Trophoblast cell (in vitro differentiated cells and primary cell): ENCODE measurements around the gene CNTNAP4.

Experiments
- DNase-seq, 2 donors: peaks; one replicate each; pipeline ENCODE4 v3.0.0-alpha.2; 2016
- H2AFZ ChIP-seq: 2 replicates; pipeline ENCODE4 v1.6.1; 2013; ENCODE audit warnings: low read length, moderate library complexity, mild to moderate bottlenecking; ENCODE audit not compliant: insufficient read depth, poor library complexity
- H2AK5ac ChIP-seq: 2 replicates; pipeline ENCODE4 v1.6.1; 2013; ENCODE audit warnings: mild to moderate bottlenecking, low read length
- H2BK120ac ChIP-seq: 2 replicates; pipeline ENCODE4 v1.6.1; 2013; ENCODE audit warnings: low read length, mild to moderate bottlenecking, moderate library complexity; ENCODE audit not compliant: insufficient read depth, poor library complexity
- H2BK12ac ChIP-seq: 2 replicates; pipeline ENCODE4 v1.6.1; 2013; ENCODE audit warnings: mild to moderate bottlenecking, low read length, moderate library complexity
- H2BK5ac ChIP-seq: 2 replicates; pipeline ENCODE4 v1.6.1; 2013; ENCODE audit warnings: low read length, low read depth, moderate library complexity, mild to moderate bottlenecking; ENCODE audit not compliant: poor library complexity
- H3K14ac ChIP-seq: 2 replicates; pipeline ENCODE4 v1.6.1; 2013; ENCODE audit warnings: mild to moderate bottlenecking, low read length
- H3K18ac ChIP-seq: 2 replicates; pipeline ENCODE4 v1.6.1; 2013; ENCODE audit warnings: mild to moderate bottlenecking, low read length
- H3K23ac ChIP-seq: 2 replicates; pipeline ENCODE4 v1.6.1; 2013; ENCODE audit warnings: low read length
- H3K27ac ChIP-seq: 2 replicates; pipeline ENCODE4 v1.5.1; 2013; ENCODE audit warnings: low read depth, mild to moderate bottlenecking, inconsistent platforms, low read length, moderate library complexity
- H3K27me3 ChIP-seq: 2 replicates; pipeline ENCODE4 v1.6.1; 2013; ENCODE audit warnings: inconsistent platforms, mild to moderate bottlenecking, low read length, moderate library complexity; ENCODE audit not compliant: insufficient read depth
- H3K36me3 ChIP-seq, 2 experiments: 1 replicate in 1 of 2; 2 replicates in 1 of 2; pipeline ENCODE4 v1.6.1; 2013; ENCODE audit warnings: low read length in 2 of 2, mild to moderate bottlenecking in 2 of 2, moderate library complexity in 1 of 2; ENCODE audit not compliant: insufficient read depth in 2 of 2, control insufficient read depth in 1 of 2
- H3K4ac ChIP-seq: 2 replicates; pipeline ENCODE4 v1.6.1; 2013; ENCODE audit warnings: low read depth, mild to moderate bottlenecking, low read length, moderate library complexity
- H3K4me1 ChIP-seq, 2 experiments: 1 replicate in 1 of 2; 2 replicates in 1 of 2; pipeline ENCODE4 v1.6.1; 2013; ENCODE audit warnings: low read length in 2 of 2, mild to moderate bottlenecking in 2 of 2, moderate library complexity in 1 of 2; ENCODE audit not compliant: insufficient read depth in 2 of 2, control insufficient read depth in 1 of 2
- H3K4me2 ChIP-seq: 2 replicates; pipeline ENCODE4 v1.6.1; 2013; ENCODE audit warnings: inconsistent platforms, mild to moderate bottlenecking, low read length, moderate library complexity
- H3K4me3 ChIP-seq: 2 replicates; pipeline ENCODE4 v1.5.1; 2013; ENCODE audit warnings: mild to moderate bottlenecking, low read depth, low read length, inconsistent platforms
- H3K79me1 ChIP-seq: one replicate; pipeline ENCODE4 v1.6.1; 2013; ENCODE audit warnings: low read length
- H3K79me2 ChIP-seq: 2 replicates; pipeline ENCODE4 v1.6.1; 2013; ENCODE audit warnings: low read length, mild to moderate bottlenecking; ENCODE audit not compliant: control insufficient read depth, insufficient read depth, poor library complexity
- H3K9ac ChIP-seq: 2 replicates; pipeline ENCODE4 v1.6.1; 2013; ENCODE audit warnings: mild to moderate bottlenecking, low read length
- H3K9me3 ChIP-seq: 2 replicates; pipeline ENCODE4 v1.6.1; 2013; ENCODE audit warnings: low read depth, mild to moderate bottlenecking, control low read depth, inconsistent platforms, low read length; ENCODE audit not compliant: insufficient read depth
- H4K12ac ChIP-seq: 2 replicates; pipeline ENCODE4 v1.6.1; 2013; ENCODE audit warnings: low read depth, mild to moderate bottlenecking, low read length, moderate library complexity
- H4K8ac ChIP-seq: 2 replicates; pipeline ENCODE4 v1.6.1; 2013; ENCODE audit warnings: low read depth, mild to moderate bottlenecking, low read length, moderate library complexity
- H4K91ac ChIP-seq: one replicate; pipeline ENCODE4 v1.6.1; 2013; ENCODE audit warnings: low read depth, mild to moderate bottlenecking, low read length, moderate library complexity
- WGBS: extraction: QIAGEN DNeasy Blood & Tissue Kit; methylation state at CpG from one replicate; pipeline ENCODE4 v1.1.7; 2013; ENCODE audit warnings: missing lambda C conversion rate; ENCODE audit not compliant: insufficient read length, insufficient coverage; ENCODE audit errors: extremely low coverage; 5-methylcytosine and 5-hydroxymethylcytosine counted together

Gene CNTNAP4

DNA sequence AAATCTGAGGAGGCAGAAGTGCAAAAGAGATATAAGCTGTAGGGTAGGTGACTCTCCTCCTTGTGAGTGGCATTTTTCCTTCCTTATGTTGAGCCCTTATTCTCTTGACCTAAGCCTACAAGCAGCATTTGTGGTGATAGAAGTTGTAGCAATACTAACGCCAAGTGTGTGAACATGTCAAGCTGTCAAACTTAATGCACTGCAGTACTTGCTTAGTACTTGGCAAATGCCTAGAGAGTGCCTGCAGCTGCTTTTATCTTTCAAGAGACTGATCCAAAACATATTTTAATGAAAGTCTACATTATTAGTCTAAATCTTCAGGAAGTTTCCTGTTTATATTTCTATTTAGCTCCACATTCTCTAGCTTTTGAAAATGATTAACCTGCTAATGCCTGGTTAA is 83.2 kb downstream of the CNTNAP4 start:
- Histone ChIP-seq H2BK12ac (no peak overlapping the region), H3K4ac (no peak overlapping the region), H3K27me3 (no peaks in the 10 kb centered on the region), H3K4me1 (no peaks in the 10 kb centered on the region), H3K79me2 (no peaks in the 10 kb centered on the region), H3K18ac (no peak overlapping the region), H3K14ac (no peak overlapping the region), H3K4me2 (no peak overlapping the region), H3K9me3 (no peaks in the 10 kb centered on the region), H3K36me3 (no peaks in the 10 kb centered on the region), H3K4me3 (no peak overlapping the region), H2AFZ (no peak overlapping the region), H4K12ac (no peak overlapping the region), H2BK120ac (no peak overlapping the region), H3K23ac (no peak overlapping the region), H4K91ac (no peak overlapping the region), H2AK5ac (no peak overlapping the region), H3K27ac (no peak overlapping the region), H4K8ac (no peak overlapping the region), H2BK5ac (no peak overlapping the region), H3K9ac (no peak overlapping the region), H3K79me1 (no peaks in the 10 kb centered on the region)
- no CpG with 5 or more reads among the region's 1 CpG for WGBS
- DNase-seq: no peak

DNA sequence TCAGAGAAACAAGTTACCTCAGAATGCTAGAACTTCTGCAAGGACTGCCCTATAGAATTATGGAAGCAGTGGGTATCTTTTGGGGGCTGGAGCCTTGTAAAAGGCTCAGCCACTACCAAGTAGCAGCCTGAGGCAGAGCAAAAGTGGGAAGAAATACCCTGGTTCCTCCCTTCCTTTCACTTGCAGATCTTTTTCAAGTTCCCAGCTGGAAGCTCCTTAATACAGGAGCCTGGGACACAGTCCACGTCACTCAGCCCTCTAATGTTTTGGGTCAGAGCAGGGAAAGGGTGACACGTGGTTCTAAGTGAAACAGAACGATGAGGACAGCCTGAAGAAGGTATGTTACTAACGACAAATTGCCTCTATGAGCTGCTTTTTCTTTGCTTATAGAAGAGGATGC is 93.1 kb downstream of the CNTNAP4 start:
- no peak overlapping the region for H2BK5ac ChIP-seq
- no CpG with 5 or more reads among the region's 4 CpGs for WGBS
- H3K4me2 ChIP-seq: no peak overlapping the region
- H2BK12ac ChIP-seq: no peak overlapping the region
- no peak overlapping the region for H3K4me3 ChIP-seq
- no peaks in the 10 kb centered on the region for H3K79me1 ChIP-seq
- no peak overlapping the region for H4K8ac ChIP-seq
- no peak overlapping the region for H3K18ac ChIP-seq
- no peak overlapping the region for H4K12ac ChIP-seq
- H3K9ac ChIP-seq: no peak overlapping the region
- H3K27me3 ChIP-seq: no peaks in the 10 kb centered on the region
- no peaks in the 10 kb centered on the region for H3K36me3 ChIP-seq
- H3K14ac ChIP-seq: no peak overlapping the region
- H3K79me2 ChIP-seq: no peaks in the 10 kb centered on the region
- H3K4me1 ChIP-seq: no peaks in the 10 kb centered on the region
- H3K9me3 ChIP-seq: no peaks in the 10 kb centered on the region
- peak in 1 of 2 donors; percentile 5 for DNase-seq
- H2AK5ac ChIP-seq: no peak overlapping the region
- H4K91ac ChIP-seq: no peak overlapping the region
- H3K27ac ChIP-seq: no peak overlapping the region
- no peak overlapping the region for H2AFZ ChIP-seq
- no peak overlapping the region for H2BK120ac ChIP-seq
- H3K4ac ChIP-seq: no peak overlapping the region
- H3K23ac ChIP-seq: no peak overlapping the region

DNA sequence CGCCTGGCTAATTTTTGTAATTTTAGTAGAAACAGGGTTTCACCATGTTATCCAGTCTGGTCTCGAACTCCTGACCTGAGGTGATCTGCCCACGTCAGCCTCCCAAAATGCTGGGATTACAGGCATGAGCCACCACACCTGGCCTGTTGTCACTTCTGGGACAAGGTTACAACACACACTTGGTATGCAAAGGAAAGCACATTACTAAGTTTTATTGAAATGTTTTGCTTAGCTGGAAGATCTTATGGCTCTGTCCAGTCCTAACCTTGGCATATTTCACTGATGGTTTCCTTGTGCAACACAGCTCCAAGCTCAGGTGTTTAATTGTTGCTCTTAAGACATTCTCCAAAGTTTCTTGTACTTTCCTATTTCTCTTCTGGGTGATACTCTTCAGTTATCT is 94.2 kb downstream of the CNTNAP4 start:
- Histone ChIP-seq H3K36me3 (no peaks in the 10 kb centered on the region), H3K79me2 (no peaks in the 10 kb centered on the region), H2BK120ac (no peak overlapping the region), H2BK12ac (no peak overlapping the region), H3K4me3 (no peak overlapping the region), H4K8ac (no peak overlapping the region), H3K4ac (no peak overlapping the region), H4K91ac (no peak overlapping the region), H4K12ac (no peak overlapping the region), H3K4me1 (no peaks in the 10 kb centered on the region), H3K79me1 (no peaks in the 10 kb centered on the region), H3K27me3 (no peaks in the 10 kb centered on the region), H3K9me3 (no peaks in the 10 kb centered on the region), H3K9ac (no peak overlapping the region), H2AFZ (no peak overlapping the region), H3K23ac (no peak overlapping the region), H3K18ac (no peak overlapping the region), H3K4me2 (no peak overlapping the region), H3K14ac (no peak overlapping the region), H2AK5ac (no peak overlapping the region), H3K27ac (no peak overlapping the region), H2BK5ac (no peak overlapping the region)
- no CpG with 5 or more reads among the region's 3 CpGs for WGBS
- DNase-seq: peak; percentile 60 to 74

DNA sequence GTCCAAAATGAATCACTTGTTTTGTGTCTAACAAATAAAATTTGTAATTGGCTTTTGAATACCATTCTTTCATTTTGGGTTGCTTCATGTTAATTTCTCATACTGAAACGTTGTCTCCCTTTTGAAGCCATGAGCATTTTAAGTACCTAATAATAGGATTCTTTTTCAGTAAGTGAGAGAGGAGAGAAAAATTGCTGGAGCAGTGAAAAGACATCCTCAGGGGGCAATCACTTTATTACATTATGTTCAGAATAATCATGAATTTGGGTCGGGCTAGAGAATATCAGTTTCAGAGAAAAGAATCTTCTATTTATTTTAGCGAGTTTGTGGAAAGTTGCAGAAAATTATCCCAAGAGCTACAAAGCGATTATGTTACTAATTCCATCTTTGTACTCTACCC is 96.8 kb downstream of the CNTNAP4 start:
- Histone ChIP-seq H3K27ac (no peak overlapping the region), H4K91ac (no peak overlapping the region), H4K12ac (no peak overlapping the region), H2BK5ac (no peak overlapping the region), H4K8ac (no peak overlapping the region), H3K14ac (no peak overlapping the region), H3K4ac (no peak overlapping the region), H2BK12ac (no peak overlapping the region), H3K4me2 (no peak overlapping the region), H3K4me1 (no peaks in the 10 kb centered on the region), H3K36me3 (no peaks in the 10 kb centered on the region), H3K23ac (no peak overlapping the region), H3K79me2 (no peaks in the 10 kb centered on the region), H3K79me1 (no peaks in the 10 kb centered on the region), H2BK120ac (no peak overlapping the region), H3K4me3 (no peak overlapping the region), H3K27me3 (no peaks in the 10 kb centered on the region), H3K9me3 (no peaks in the 10 kb centered on the region), H2AFZ (no peak overlapping the region), H2AK5ac (no peak overlapping the region), H3K18ac (no peak overlapping the region), H3K9ac (no peak overlapping the region)
- WGBS: no CpG with 5 or more reads among the region's 4 CpGs
- DNase-seq: no peak
